H1 (cell line): Measurements from ENCODE around the gene PUDP. TPM values are rescaled to one million over a fixed set of nuclear protein-coding genes. Genes with fewer than 3 reads are reported as not detected.
"Not testable (repeated sequence)": the region's sequence is repeated elsewhere in the genome, so short reads cannot be mapped to it uniquely, and the experiment has no call there.

Source experiments
- CTCF ChIA-PET: fragments of 300-600 bp; sonication (Branson Sonifier 250); formaldehyde crosslinking; loops from one replicate; lab custom pipeline; 2021; ENCODE audit not compliant: partially characterized antibody; lab: Charles Lee
- POLR2A ChIA-PET: fragments of 300-600 bp; sonication (Branson Sonifier 250); formaldehyde crosslinking; loops from one replicate; lab custom pipeline; 2021; ENCODE audit warnings: inconsistent platforms; ENCODE audit not compliant: partially characterized antibody; lab: Charles Lee
- DNase-seq, 2 experiments: peaks; one replicate each; pipeline versions ENCODE4 v3.0.0 to v3.0.0-alpha.2; 2010 to 2022; ENCODE audit warnings: low spot score in 2 of 2, low read depth in 1 of 2, mixed read lengths in 1 of 2
- FAIRE-seq: peaks from 2 replicates; lab custom pipeline; 2011; peaks lifted over from hg19 to GRCh38; lab: Jason Lieb, UNC
- H2AFZ ChIP-seq: 2 replicates; pipeline ENCODE4 v1.8.1; 2012; ENCODE audit warnings: low read length, inconsistent platforms
- H2AK5ac ChIP-seq: 2 replicates; pipeline ENCODE4 v1.6.1; 2013; ENCODE audit warnings: low read depth, low read length
- H2BK120ac ChIP-seq: replicated peaks from 2 replicates; pipeline ENCODE3; 2013; ENCODE audit warnings: low read depth, low read length, inconsistent platforms
- H2BK12ac ChIP-seq: 2 replicates; pipeline ENCODE4 v1.6.1; 2013; ENCODE audit warnings: low read depth, low read length
- H2BK15ac ChIP-seq: 2 replicates; pipeline ENCODE4 v1.6.1; 2013; ENCODE audit warnings: low read length
- H2BK20ac ChIP-seq: 2 replicates; pipeline ENCODE4 v1.6.1; 2013; ENCODE audit warnings: low read length
- H2BK5ac ChIP-seq: 2 replicates; pipeline ENCODE4 v1.6.1; 2013; ENCODE audit warnings: low read depth, low read length
- H3K14ac ChIP-seq: 2 replicates; pipeline ENCODE4 v1.6.1; 2013; ENCODE audit warnings: inconsistent platforms; ENCODE audit not compliant: insufficient read length
- H3K18ac ChIP-seq: 2 replicates; pipeline ENCODE4 v1.6.1; 2013; ENCODE audit warnings: low read length; ENCODE audit errors: extremely low read depth
- H3K23ac ChIP-seq: 2 replicates; pipeline ENCODE4 v1.6.1; 2013; ENCODE audit warnings: inconsistent platforms; ENCODE audit not compliant: insufficient read length
- H3K23me2 ChIP-seq: 2 replicates; pipeline ENCODE4 v1.6.1; 2013; ENCODE audit warnings: low read depth, low read length
- H3K27ac ChIP-seq: 2 replicates; pipeline ENCODE4 v1.6.1; 2011; ENCODE audit warnings: low read depth, low read length, inconsistent platforms
- H3K27me3 ChIP-seq, 4 experiments: replicated peaks in 1 of 4; 1 replicate in 1 of 4; 2 replicates in 3 of 4; pipeline versions ENCODE4 v1.6.1 to v1.8.1; 2011 to 2013; ENCODE audit warnings: low read length in 3 of 4, mild to moderate bottlenecking in 3 of 4, inconsistent platforms in 2 of 4, mixed read lengths in 2 of 4, moderate library complexity in 1 of 4; ENCODE audit not compliant: control insufficient read depth in 3 of 4, insufficient read depth in 3 of 4; ENCODE audit errors: extremely low read depth in 1 of 4
- H3K36me3 ChIP-seq, 4 experiments: 2 replicates each; pipeline versions ENCODE4 v1.6.1 to v1.8.1; 2011 to 2013; ENCODE audit warnings: mild to moderate bottlenecking in 4 of 4, low read length in 3 of 4, moderate library complexity in 2 of 4, control low read depth in 1 of 4, inconsistent platforms in 1 of 4; ENCODE audit not compliant: insufficient read depth in 4 of 4, control insufficient read depth in 2 of 4
- H3K4ac ChIP-seq: replicated peaks from 2 replicates; pipeline ENCODE3; 2013; ENCODE audit warnings: low read length, low read depth, mixed read lengths, inconsistent platforms; ENCODE audit not compliant: insufficient read length
- H3K4me1 ChIP-seq, 4 experiments: replicated peaks in 1 of 4; 1 replicate in 1 of 4; 2 replicates in 3 of 4; pipeline versions ENCODE4 v1.6.1 to v1.8.1; 2011 to 2013; ENCODE audit warnings: low read length in 3 of 4, inconsistent platforms in 2 of 4, mixed read lengths in 1 of 4; ENCODE audit not compliant: insufficient read depth in 4 of 4, control insufficient read depth in 3 of 4
- H3K4me2 ChIP-seq, 2 experiments: 2 replicates each; pipeline versions ENCODE4 v1.6.1 to v1.8.1; 2011 to 2013; ENCODE audit warnings: low read depth in 2 of 2, low read length in 2 of 2, control low read depth in 1 of 2, inconsistent platforms in 1 of 2, mild to moderate bottlenecking in 1 of 2; ENCODE audit not compliant: insufficient read depth in 1 of 2
- H3K4me3 ChIP-seq, 4 experiments: fragments of 200-600, 300-600 bp in 1 of 4; sonication (generic), shearing (Covaris generic), sonication (Bioruptor Twin) in 1 of 4; 2 replicates each; pipeline versions ENCODE4 v1.5.1 to v1.8.1; 2011 to 2016; ENCODE audit warnings: low read length in 4 of 4, low read depth in 3 of 4, control low read depth in 2 of 4, inconsistent platforms in 2 of 4, mild to moderate bottlenecking in 2 of 4, mixed read lengths in 1 of 4, moderate library complexity in 1 of 4; ENCODE audit not compliant: insufficient read depth in 2 of 4; ENCODE audit errors: extremely low read depth in 1 of 4
- H3K56ac ChIP-seq: replicated peaks from 2 replicates; pipeline ENCODE3; 2013; ENCODE audit warnings: low read depth, mild to moderate bottlenecking, mixed read lengths, low read length, inconsistent platforms; ENCODE audit not compliant: insufficient read length
- H3K79me1 ChIP-seq: 2 replicates; pipeline ENCODE4 v1.6.1; 2013; ENCODE audit warnings: low read depth, low read length, control low read depth
- H3K79me2 ChIP-seq, 2 experiments: 2 replicates each; pipeline versions ENCODE4 v1.6.1 to v1.8.1; 2012 to 2013; ENCODE audit warnings: low read length in 2 of 2, mild to moderate bottlenecking in 2 of 2, inconsistent platforms in 1 of 2; ENCODE audit not compliant: insufficient read depth in 2 of 2, control insufficient read depth in 1 of 2
- H3K9ac ChIP-seq, 4 experiments: replicated peaks in 1 of 4; 1 replicate in 1 of 4; 2 replicates in 3 of 4; pipeline versions ENCODE4 v1.6.1 to v1.8.1; 2011 to 2013; ENCODE audit warnings: low read depth in 3 of 4, low read length in 3 of 4, control low read depth in 2 of 4, mild to moderate bottlenecking in 2 of 4, moderate library complexity in 2 of 4, inconsistent platforms in 1 of 4; ENCODE audit errors: extremely low read depth in 1 of 4
- H3K9me3 ChIP-seq, 2 experiments: 2 replicates each; pipeline versions ENCODE4 v1.6.1 to v1.8.1; 2012 to 2013; ENCODE audit warnings: mild to moderate bottlenecking in 2 of 2, moderate library complexity in 2 of 2, control low read depth in 1 of 2, inconsistent platforms in 1 of 2, low read depth in 1 of 2, low read length in 1 of 2, mixed read lengths in 1 of 2; ENCODE audit not compliant: insufficient read depth in 2 of 2
- H4K20me1 ChIP-seq, 2 experiments: replicated peaks in 1 of 2; 2 replicates each; pipeline versions ENCODE3 to v1.8.1; 2011 to 2013; ENCODE audit warnings: inconsistent platforms in 2 of 2, low read length in 2 of 2, mild to moderate bottlenecking in 1 of 2; ENCODE audit not compliant: insufficient read depth in 2 of 2, control insufficient read depth in 1 of 2
- H4K5ac ChIP-seq: 2 replicates; pipeline ENCODE4 v1.6.1; 2013; ENCODE audit warnings: low read length, low read depth, mixed read lengths, inconsistent platforms; ENCODE audit not compliant: insufficient read length
- H4K8ac ChIP-seq: 2 replicates; pipeline ENCODE4 v1.8.0; 2013; ENCODE audit warnings: mild to moderate bottlenecking, moderate library complexity, low read length, inconsistent platforms; ENCODE audit not compliant: insufficient read depth; ENCODE audit errors: extremely low read depth
- H4K91ac ChIP-seq: replicated peaks from 2 replicates; pipeline ENCODE3; 2013; ENCODE audit warnings: low read length, mixed read lengths, inconsistent platforms; ENCODE audit not compliant: insufficient read length
- WGBS, 2 experiments: shearing (Covaris generic) in 1 of 2; methylation state at CpG; one replicate each; pipeline versions ENCODE4 v1.1.6 to v1.1.7; 2013 to 2015; ENCODE audit warnings: low lambda C conversion rate in 2 of 2, mixed read lengths in 2 of 2, inconsistent platforms in 1 of 2, low coverage in 1 of 2, missing lambda C conversion rate in 1 of 2; ENCODE audit not compliant: insufficient replicate concordance in 2 of 2, insufficient coverage in 1 of 2, insufficient read length in 1 of 2; ENCODE audit errors: extremely low coverage in 1 of 2, missing lambda C conversion rate in 1 of 2; 5-methylcytosine and 5-hydroxymethylcytosine counted together
- polyA plus RNA-seq, 7 experiments: library from polyadenylated mRNA; depleted of rRNA in 3 of 7; stranded (reverse) in 5 of 7; unstranded in 2 of 7; fragments of >200 nt in 5 of 7; fragments of 200-250 nt in 2 of 7; gene quantifications; 1 replicate in 5 of 7; 2 replicates in 1 of 7; 4 replicates in 1 of 7; pipeline versions ENCODE4 v1.2.1 to v1.2.3, GENCODE V29; 2011 to 2013; ENCODE audit warnings: missing spikeins in 2 of 7, mixed read lengths in 2 of 7
- total RNA-seq: library from RNA; stranded (reverse); fragmentation: NEBNext Ultra II Directional; extraction: Animal tissue kit (Norgen Biotek cat#: 25700); gene quantifications from 2 replicates; pipeline ENCODE4 v1.2.1, GENCODE V29; 2021

PUDP gene
- total and polyA plus RNA-seq, 2 of the 8 experiments (the other 6 are each of a cell fraction or from before 2014, with no cell fraction given) = 27.2 to 30.2 TPM

- H4K91ac ChIP-seq, H3K14ac ChIP-seq, H3K4ac ChIP-seq, H2BK20ac ChIP-seq, H2BK120ac ChIP-seq, H3K56ac ChIP-seq, H3K18ac ChIP-seq, H3K23ac ChIP-seq, H2BK12ac ChIP-seq, POLR2A ChIA-PET, H4K8ac ChIP-seq, H3K23me2 ChIP-seq, H3K4me2 ChIP-seq, H4K5ac ChIP-seq, H2BK15ac ChIP-seq, H3K27me3 ChIP-seq, H3K36me3 ChIP-seq, H3K4me1 ChIP-seq, H2AFZ ChIP-seq, H2AK5ac ChIP-seq, H3K27ac ChIP-seq, H3K79me2 ChIP-seq, H2BK5ac ChIP-seq, H3K9ac ChIP-seq, H3K9me3 ChIP-seq, H3K4me3 ChIP-seq, FAIRE-seq, H3K79me1 ChIP-seq, H4K20me1 ChIP-seq, DNase-seq: not testable (repeated sequence)
- CTCF ChIA-PET = interaction anchor here (1.0 kb wide), 1 partner anchor 14 kb away, joined by 3 read pairs; no protein-coding TSS in a partner anchor
- WGBS, 2 experiments = 90% methylated on average over 2 of the region's 2 CpGs; no CpG with 5 or more reads in 1 of the 2 experiments
Observed at GRCh38 chrX:7178859-7179258, 30.9 kb upstream of the PUDP start.
